NCI-H2029 (cell line): ENCODE measurements around the gene CNN2.
"Not testable (repeated sequence)": the region's sequence is repeated elsewhere in the genome, so short reads cannot be mapped to it uniquely, and the experiment has no call there.

Source experiments
- DNase-seq: peaks from one replicate; lab custom pipeline; 2025; lab: John Stamatoyannopoulos, UW

Gene CNN2

DNA sequence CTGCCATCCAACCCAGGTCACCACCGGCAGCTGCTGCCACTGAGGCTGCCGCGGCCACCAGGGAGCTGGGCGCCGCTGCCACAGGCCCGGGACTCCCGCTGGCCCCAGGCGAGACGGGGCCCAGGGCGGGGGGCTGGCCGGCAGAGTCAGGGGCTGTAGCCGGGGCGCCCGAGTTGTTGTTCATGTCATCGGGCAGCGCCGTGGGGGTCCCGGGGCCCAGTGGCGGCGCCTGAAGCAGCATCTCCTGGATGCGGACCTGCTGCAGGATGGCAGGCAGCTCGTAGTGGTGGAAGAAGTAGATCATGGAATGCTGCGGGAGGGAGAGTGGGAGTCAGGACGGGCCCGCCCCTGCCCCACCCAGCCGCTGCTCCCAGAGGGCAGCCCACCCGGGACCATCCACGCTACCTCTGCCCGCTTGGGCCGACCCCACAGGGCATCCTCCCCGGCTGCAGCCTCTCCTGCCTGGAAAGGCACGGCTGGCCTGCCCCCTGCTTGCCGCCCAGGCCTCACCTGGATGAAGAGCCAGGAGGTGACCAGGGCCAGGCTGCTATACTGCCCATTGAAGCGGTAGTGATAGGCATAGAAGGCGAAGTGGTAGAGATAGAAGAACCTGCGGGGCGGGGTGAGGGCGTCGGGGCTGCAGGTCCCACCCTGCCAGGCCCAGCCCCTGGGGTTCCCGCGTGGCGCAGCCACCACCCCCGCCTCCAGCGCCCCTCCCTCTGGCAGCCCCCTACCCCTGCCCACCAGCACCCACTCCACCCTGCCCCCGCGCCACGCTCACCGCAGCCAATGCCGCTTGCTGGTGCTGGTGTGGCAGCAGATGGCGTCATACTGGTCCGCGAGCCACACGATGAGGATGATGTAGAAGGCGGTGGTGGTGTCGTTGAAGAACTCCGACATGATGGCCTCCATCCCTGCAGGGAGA lies 15.6 kb upstream of the CNN2 start:
- DNase-seq = no peak

DNA sequence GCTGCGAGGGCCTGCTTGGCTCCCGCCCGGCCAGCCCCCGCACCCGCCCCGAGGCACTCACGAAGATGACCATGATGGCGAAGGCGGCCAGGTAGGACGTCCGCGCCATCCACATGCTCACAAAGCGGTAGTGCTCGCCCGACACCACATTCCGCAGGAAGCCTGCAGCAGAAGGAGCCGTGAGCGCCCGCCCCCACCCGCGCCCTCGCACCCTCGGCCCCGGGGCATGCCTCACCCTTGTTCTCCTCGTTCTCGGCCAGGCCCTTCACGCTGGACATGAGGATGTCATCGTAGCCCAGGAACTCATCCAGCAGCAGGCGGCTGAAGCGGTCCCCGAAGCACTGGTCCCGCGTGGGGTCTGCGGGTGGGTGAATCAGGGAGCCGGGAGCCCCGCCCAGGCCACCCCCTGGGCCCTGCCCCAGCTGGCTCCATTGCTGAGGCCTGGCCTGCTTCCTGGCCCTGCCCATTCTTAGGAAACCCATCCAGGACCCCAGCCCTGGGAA lies 14.5 kb upstream of the CNN2 start:
- DNase-seq = no peak

- no peak for DNase-seq
Measured at GRCh38 chr19:1012334-1012733, 14.1 kb upstream of the CNN2 start.

DNA sequence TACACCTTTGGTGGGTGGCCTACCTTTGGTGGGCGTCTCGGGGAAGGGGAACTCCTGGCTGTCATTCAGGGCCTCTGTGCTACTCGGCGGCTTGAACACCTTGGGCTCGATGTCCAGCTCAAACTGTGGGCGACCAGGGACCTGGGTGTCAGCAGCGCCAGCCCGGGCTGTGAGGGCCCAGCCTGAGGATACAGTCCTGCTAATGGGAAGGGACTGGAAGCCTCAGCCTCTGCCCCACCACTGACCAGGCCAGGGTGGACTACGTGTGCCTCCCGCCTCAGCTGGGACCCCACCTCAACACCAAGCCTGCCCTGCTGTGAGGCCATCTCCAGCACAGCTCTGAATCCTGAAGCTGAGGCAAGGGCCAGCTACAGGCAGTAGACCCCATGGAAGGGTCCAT lies 13.2 kb upstream of the CNN2 start:
- DNase-seq = no peak

- no peak for DNase-seq
Measured at GRCh38 chr19:1014161-1015060, 12.0 kb upstream of the CNN2 start.

DNA sequence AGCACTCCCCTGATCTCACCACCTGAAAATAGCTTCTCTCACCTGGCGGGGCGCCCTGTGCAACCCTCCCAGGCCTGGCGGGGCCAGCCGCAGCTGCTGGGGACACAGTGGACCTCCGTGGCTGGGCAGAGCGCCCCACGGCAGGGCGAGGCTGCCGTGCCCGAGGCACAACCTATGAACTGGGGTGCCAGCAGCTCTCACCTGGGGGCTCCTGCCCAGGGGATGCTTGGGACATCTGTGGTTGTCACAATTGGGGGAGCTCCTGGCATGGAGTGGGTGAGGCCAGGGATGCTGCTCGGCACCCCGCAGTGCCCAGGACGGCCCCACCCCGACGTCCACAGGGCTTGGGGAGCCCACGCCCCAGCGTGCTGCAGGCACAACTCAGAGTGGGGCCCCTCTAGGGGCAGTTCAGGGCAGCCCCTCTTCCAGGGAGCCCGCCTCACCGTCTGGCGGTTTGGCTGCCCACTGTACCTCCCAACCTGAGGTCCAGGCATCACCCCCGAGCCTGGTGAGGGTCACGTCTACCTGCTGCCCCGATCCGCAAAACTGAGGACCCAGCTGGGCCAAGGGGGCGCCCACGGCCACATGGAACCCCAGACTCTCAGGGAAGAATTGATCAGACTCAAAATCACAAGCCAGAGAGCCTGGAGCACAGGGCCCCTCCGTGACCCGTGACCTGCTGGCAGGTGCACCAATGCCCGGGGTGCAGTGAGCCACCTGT lies 11.2 kb upstream of the CNN2 start:
- no peak for DNase-seq

DNA sequence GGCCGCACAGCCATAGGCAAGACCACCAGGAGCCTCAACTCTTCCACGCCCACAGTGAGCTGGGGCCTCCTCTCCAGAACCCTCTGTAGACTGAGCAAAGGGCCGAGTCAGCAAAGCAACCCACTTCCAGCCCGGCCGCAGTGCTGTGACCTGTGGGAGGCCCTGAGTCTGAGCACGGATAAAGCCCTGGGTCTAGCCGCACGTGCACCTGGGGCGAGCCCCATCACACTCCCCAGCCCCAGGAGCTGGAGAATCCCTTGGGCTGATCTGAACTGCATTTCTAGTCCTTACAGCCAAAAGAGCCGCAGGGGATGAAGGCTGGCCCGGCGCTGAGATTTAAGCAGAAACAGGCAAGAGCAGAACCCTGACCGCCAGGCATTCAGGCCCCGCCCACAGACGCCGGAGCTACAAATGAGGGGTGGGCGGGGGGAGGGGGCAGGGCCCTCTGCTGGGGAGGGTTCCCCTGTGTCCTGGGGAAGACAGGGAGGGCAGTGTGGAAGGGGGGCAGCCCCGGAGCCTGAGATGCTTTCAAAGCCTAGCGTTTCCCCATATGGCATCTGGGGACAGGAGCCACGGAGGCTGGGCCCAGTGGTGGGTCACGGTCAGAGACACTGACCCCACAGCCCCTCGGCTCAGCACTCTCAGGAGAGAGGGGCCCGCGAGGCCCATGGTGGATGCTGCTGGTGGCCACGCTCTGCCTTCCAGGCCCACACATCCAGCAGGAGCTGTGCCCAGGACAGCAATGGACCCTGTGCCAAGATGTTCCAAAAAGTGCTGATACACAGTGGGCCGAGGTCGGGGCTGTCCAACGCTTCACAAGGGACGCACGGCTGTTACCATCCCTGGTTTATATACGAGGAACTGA lies 10.4 kb upstream of the CNN2 start:
- DNase-seq = no peak

DNA sequence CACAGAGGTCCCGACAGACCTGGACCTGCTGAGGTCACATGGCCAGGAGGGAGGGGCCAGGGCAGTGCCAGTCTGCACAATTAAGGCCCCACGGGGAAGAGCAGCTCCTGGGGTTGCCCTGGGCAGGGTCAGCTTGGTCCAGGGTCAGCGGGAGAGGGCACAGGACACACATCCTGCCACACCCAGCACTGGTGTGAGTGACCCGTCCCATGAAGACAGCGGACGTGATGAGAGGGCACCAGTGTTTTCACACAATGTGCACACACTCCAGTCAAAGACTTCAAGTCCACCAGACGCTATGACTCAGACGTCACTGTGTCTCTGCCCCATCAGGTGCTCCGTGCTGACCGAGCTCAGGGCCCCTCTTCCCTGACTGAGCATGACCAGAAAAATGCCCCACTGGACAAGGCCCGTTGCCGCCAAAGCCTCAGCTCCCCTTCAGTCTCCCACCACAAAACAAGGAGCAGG lies 9.7 kb upstream of the CNN2 start:
- DNase-seq = no peak

GRCh38 chr19:1017115-1017905 lies 9.1 kb upstream of the CNN2 start:
- no peak for DNase-seq

- no peak for DNase-seq
Measured at GRCh38 chr19:1017906-1018305, 8.5 kb upstream of the CNN2 start.

GRCh38 chr19:1018393-1018792 lies 8.0 kb upstream of the CNN2 start:
- no peak for DNase-seq

GRCh38 chr19:1018932-1019615 lies 7.3 kb upstream of the CNN2 start:
- DNase-seq = no peak

DNA sequence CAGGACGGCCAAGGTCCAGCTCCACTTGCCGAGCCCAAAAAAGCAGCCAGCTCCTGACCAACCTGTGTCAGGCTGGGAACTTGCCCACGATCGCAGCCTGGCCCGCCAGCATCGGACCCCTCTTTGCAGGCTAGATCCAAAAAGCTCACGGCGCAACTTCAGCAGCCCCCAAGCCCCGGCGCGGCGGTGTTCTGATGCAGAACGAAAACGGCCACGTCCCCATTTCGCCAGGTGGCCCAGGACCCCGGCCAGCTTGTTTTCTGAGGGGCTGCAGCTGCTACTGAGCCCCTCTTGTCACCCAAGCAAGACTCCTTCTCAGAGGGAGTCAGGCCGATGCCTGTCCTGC lies 6.8 kb upstream of the CNN2 start:
- DNase-seq = no peak

- DNase-seq = no peak
Measured at GRCh38 chr19:1019980-1020867, 6.2 kb upstream of the CNN2 start.

- peak; percentile 96 for DNase-seq
Measured at GRCh38 chr19:1020868-1021425, 5.5 kb upstream of the CNN2 start, which contains the start of gene TMEM259. TMEM259 (minus strand) TSS chr19:1021123; CDS start chr19:1020996, 127 bp downstream.

- not testable (repeated sequence) for DNase-seq
Measured at GRCh38 chr19:1023883-1024188, 2.6 kb upstream of the CNN2 start.

DNA sequence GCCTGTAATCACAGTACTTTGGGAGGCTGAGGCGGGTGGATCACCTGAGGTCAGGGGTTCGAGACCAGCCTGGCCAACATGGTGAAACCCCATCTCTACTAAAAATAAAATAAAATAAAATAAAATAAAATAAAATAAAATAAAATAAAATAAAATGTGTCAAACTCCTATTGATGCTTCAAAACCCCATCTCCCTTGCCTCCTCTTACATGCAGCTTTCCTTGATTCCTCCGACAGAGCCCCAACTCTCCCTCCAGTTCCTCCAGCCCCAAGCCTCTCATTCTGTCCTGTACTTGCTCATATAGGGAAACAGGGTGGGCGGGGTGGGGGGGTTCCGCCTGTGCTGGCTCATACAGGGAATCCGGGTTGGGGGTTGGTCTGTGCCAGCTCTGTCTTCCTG lies 1.3 kb upstream of the CNN2 start:
- DNase-seq = not testable (repeated sequence)
